Endodermal cell (in vitro differentiated cells): ENCODE results near the gene HMGB4. TPM values are rescaled to one million over a fixed set of nuclear protein-coding genes. Genes with fewer than 3 reads are reported as not detected.
A peak's percentile ranks its signal among the peaks of the same experiment; 100 is the strongest.

ENCODE experiments used
- DNase-seq: peaks from one replicate; pipeline ENCODE4 v3.0.0-alpha.2; 2017
- H3K27ac ChIP-seq: 2 replicates; pipeline ENCODE4 v1.5.1; 2013; ENCODE audit warnings: mild to moderate bottlenecking, low read depth, low read length, moderate library complexity
- H3K27me3 ChIP-seq: 2 replicates; pipeline ENCODE4 v1.6.1; 2013; ENCODE audit warnings: mild to moderate bottlenecking, low read length, moderate library complexity; ENCODE audit not compliant: insufficient read depth, control insufficient read depth, poor library complexity, severe bottlenecking
- H3K36me3 ChIP-seq: 2 replicates; pipeline ENCODE4 v1.7.0; 2013; ENCODE audit warnings: mild to moderate bottlenecking, low read length, moderate library complexity; ENCODE audit not compliant: control insufficient read depth, insufficient read depth
- H3K4me1 ChIP-seq: one replicate; pipeline ENCODE4 v1.7.0; 2013; ENCODE audit warnings: low read length; ENCODE audit not compliant: control insufficient read depth, insufficient read depth
- H3K4me3 ChIP-seq: 2 replicates; pipeline ENCODE4 v1.5.1; 2013; ENCODE audit warnings: mild to moderate bottlenecking, low read length, moderate library complexity
- H3K9ac ChIP-seq: 2 replicates; pipeline ENCODE4 v1.6.1; 2013; ENCODE audit warnings: mild to moderate bottlenecking, low read length, moderate library complexity; ENCODE audit not compliant: poor library complexity, severe bottlenecking; ENCODE audit errors: extremely low read depth
- H3K9me3 ChIP-seq: 2 replicates; pipeline ENCODE4 v1.6.1; 2013; ENCODE audit warnings: mild to moderate bottlenecking, low read length, moderate library complexity; ENCODE audit not compliant: control insufficient read depth
- H3K27ac Mint-ChIP-seq: 2 replicates; pipeline ENCODE4 v1.8.0; 2020; ENCODE audit warnings: mixed read lengths
- H3K27me3 Mint-ChIP-seq: 2 replicates; pipeline ENCODE4 v1.8.0; 2021; ENCODE audit warnings: mild to moderate bottlenecking, mixed read lengths; ENCODE audit not compliant: insufficient read depth
- H3K36me3 Mint-ChIP-seq: 2 replicates; pipeline ENCODE4 v1.8.0; 2020; ENCODE audit warnings: low read depth, mixed read lengths
- H3K4me1 Mint-ChIP-seq: 2 replicates; pipeline ENCODE4 v1.8.0; 2020; ENCODE audit warnings: mixed read lengths
- H3K4me3 Mint-ChIP-seq: 2 replicates; pipeline ENCODE4 v1.8.0; 2020; ENCODE audit warnings: mild to moderate bottlenecking, moderate library complexity, mixed read lengths
- H3K9me3 Mint-ChIP-seq: 2 replicates; pipeline ENCODE4 v1.8.0; 2020; ENCODE audit warnings: mild to moderate bottlenecking, mixed read lengths
- CTCF ChIP-seq: fragments of 200-600 bp; sonication (generic); conservative IDR thresholded peaks from 2 replicates; pipeline ENCODE4 v1.5.0; 2021; ENCODE audit warnings: antibody characterized with exemption, mild to moderate bottlenecking
- WGBS, 2 experiments: methylation state at CpG; one replicate each; pipeline versions ENCODE4 v1.1.5 to v1.1.7; 2013; ENCODE audit warnings: missing lambda C conversion rate in 2 of 2, mixed read lengths in 1 of 2; ENCODE audit not compliant: insufficient coverage in 1 of 2, insufficient read length in 1 of 2; 5-methylcytosine and 5-hydroxymethylcytosine counted together
- total RNA-seq, 2 donors: library from RNA; stranded (reverse); fragmentation: NEBNext Ultra II Directional in 1 of 2; extraction: Animal tissue kit (Norgen Biotek cat#: 25700) in 1 of 2; gene quantifications; 2 replicates in 1 of 2; 3 replicates in 1 of 2; pipeline ENCODE4 v1.2.1, GENCODE V29; 2021

Gene HMGB4
- total RNA-seq, 2 donors from 2014 or later: not detected

DNA sequence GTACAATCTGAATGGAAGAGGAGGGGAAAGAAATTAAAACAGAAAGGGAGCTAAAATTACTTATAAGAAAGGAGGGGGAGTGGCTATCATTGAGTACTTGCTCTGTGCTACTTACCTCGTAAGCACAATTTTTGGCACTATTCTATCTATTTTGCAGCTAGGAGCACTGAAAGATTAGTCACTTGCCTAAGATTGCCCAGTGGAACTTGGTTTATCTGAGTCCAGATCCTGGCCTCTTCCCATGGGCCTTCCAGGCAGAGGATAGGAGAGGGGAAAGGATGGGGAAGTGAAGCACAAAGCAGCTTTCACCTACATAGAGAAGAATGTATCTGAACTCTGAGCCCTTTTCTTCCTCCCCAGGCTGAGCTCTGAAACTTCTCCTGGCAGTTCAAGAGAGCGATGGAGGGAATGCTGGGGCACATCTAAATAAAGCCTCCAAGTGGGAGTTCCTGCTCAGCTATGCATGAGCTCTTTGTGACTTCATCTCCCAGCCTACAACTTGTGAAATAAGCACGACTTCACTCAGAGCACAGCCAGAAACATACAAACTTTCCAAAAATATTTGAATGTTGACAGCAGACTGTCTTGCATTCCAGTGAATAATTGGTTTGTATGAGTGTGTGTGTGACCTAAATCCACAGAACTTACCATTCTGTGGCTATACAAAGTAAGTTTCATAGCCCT, 29.4 kb downstream of the HMGB4 start:
- Mint-ChIP-seq H3K27me3 (peaks cover 8% of the 10 kb centered on the region), H3K4me3 (no peak overlapping the region), H3K27ac (no peak overlapping the region), H3K36me3 (no peaks in the 10 kb centered on the region), H3K9me3 (peaks cover 4% of the 10 kb centered on the region), H3K4me1 (peaks cover under 1% of the 10 kb centered on the region)
- no peak for DNase-seq
- H3K36me3 ChIP-seq: no peaks in the 10 kb centered on the region
- no peak overlapping the region for H3K27ac ChIP-seq
- no peak overlapping the region for H3K4me3 ChIP-seq
- no peak overlapping the region for H3K9ac ChIP-seq
- H3K4me1 ChIP-seq: no peaks in the 10 kb centered on the region
- H3K27me3 ChIP-seq: no peaks in the 10 kb centered on the region
- TF ChIP-seq CTCF: no peak
- 83 to 86% methylated on average over 2 to 3 of the region's 3 CpGs for WGBS, 2 experiments
- no peaks in the 10 kb centered on the region for H3K9me3 ChIP-seq

GRCh38 chr1:33895396-33895795, 31.5 kb downstream of the HMGB4 start:
- Mint-ChIP-seq H3K27me3 (peaks cover 15% of the 10 kb centered on the region), H3K9me3 (peaks cover 4% of the 10 kb centered on the region), H3K36me3 (no peaks in the 10 kb centered on the region), H3K27ac (no peak overlapping the region), H3K4me1 (peaks cover 2% of the 10 kb centered on the region), H3K4me3 (no peak overlapping the region)
- H3K4me1 ChIP-seq: no peaks in the 10 kb centered on the region
- no peak overlapping the region for H3K9ac ChIP-seq
- no peaks in the 10 kb centered on the region for H3K27me3 ChIP-seq
- H3K9me3 ChIP-seq: no peaks in the 10 kb centered on the region
- WGBS, 2 experiments: 82 to 87% methylated on average over 3 to 8 of the region's 8 CpGs
- no peaks in the 10 kb centered on the region for H3K36me3 ChIP-seq
- no peak for TF ChIP-seq CTCF
- no peak overlapping the region for H3K4me3 ChIP-seq
- DNase-seq: peak; percentile 55
- H3K27ac ChIP-seq: no peak overlapping the region

GRCh38 chr1:33895976-33896375, 32.1 kb downstream of the HMGB4 start:
- H3K27me3 ChIP-seq: no peaks in the 10 kb centered on the region
- H3K27ac ChIP-seq: no peak overlapping the region
- no peak overlapping the region for H3K9ac ChIP-seq
- H3K9me3 Mint-ChIP-seq: peaks cover under 1% of the 10 kb centered on the region
- no peak overlapping the region for H3K4me3 ChIP-seq
- DNase-seq: no peak
- no peak overlapping the region for H3K4me3 Mint-ChIP-seq
- H3K4me1 ChIP-seq: no peaks in the 10 kb centered on the region
- H3K36me3 ChIP-seq: no peaks in the 10 kb centered on the region
- no peaks in the 10 kb centered on the region for H3K9me3 ChIP-seq
- peaks cover 15% of the 10 kb centered on the region for H3K27me3 Mint-ChIP-seq
- WGBS, 2 experiments: 92% methylated on average over 2 of the region's 2 CpGs; no CpG with 5 or more reads in 1 of the 2 experiments
- H3K36me3 Mint-ChIP-seq: no peaks in the 10 kb centered on the region
- no peak for TF ChIP-seq CTCF
- peaks cover 2% of the 10 kb centered on the region for H3K4me1 Mint-ChIP-seq
- H3K27ac Mint-ChIP-seq: no peak overlapping the region
